Measurements from ENCODE around the gene TCF25.
A peak's percentile ranks its signal among the peaks of the same experiment; 100 is the strongest.

The TCF25 gene

GRCh38 chr16:89890886-89891657 lies 17.7 kb downstream of the TCF25 start:
- TF ChIP-seq CTCF (IDR thresholded peaks at IDR 0.05; ENCODE audit: low read depth, low read length), result no peak
- H3K4me3 ChIP-seq (replicated peaks in 1 of 2; ENCODE audit: low read depth in 2 of 2, low read length in 2 of 2), result no peak overlapping the region
- DNase-seq (ENCODE audit: low read depth in 2 of 2), result peak; percentile 45 to 76

- H3K4me3 ChIP-seq (replicated peaks in 1 of 2; ENCODE audit: low read depth in 2 of 2, low read length in 2 of 2), result no peak overlapping the region
- no peak for TF ChIP-seq CTCF (IDR thresholded peaks at IDR 0.05; ENCODE audit: low read depth, low read length)
Measured at GRCh38 chr16:89892055-89892630, 18.8 kb downstream of the TCF25 start.

GRCh38 chr16:89892635-89893034 lies 19.2 kb downstream of the TCF25 start:
- H3K4me3 ChIP-seq (replicated peaks in 1 of 2; ENCODE audit: low read depth in 2 of 2, low read length in 2 of 2), result no peak overlapping the region
- DNase-seq (ENCODE audit: low read depth in 2 of 2), result no peak
- no peak for TF ChIP-seq CTCF (IDR thresholded peaks at IDR 0.05; ENCODE audit: low read depth, low read length)

More at GRCh38 chr16:89892055-89892630, 18.8 kb downstream of the TCF25 start:
- DNase-seq (ENCODE audit: low read depth in 2 of 2), result no peak

- TF ChIP-seq CTCF (IDR thresholded peaks at IDR 0.05; ENCODE audit: low read depth, low read length), result no peak
- H3K4me3 ChIP-seq (replicated peaks in 1 of 2; ENCODE audit: low read depth in 2 of 2, low read length in 2 of 2), result no peak overlapping the region
- no peak for DNase-seq (ENCODE audit: low read depth in 2 of 2)
Measured at GRCh38 chr16:89893642-89894548, 20.5 kb downstream of the TCF25 start.

- DNase-seq (ENCODE audit: low read depth in 2 of 2), result no peak
- TF ChIP-seq CTCF (IDR thresholded peaks at IDR 0.05; ENCODE audit: low read depth, low read length), result no peak
- H3K4me3 ChIP-seq (replicated peaks in 1 of 2; ENCODE audit: low read depth in 2 of 2, low read length in 2 of 2), result no peak overlapping the region
Measured at GRCh38 chr16:89895482-89896250, 22.3 kb downstream of the TCF25 start.

- no peak for TF ChIP-seq CTCF (IDR thresholded peaks at IDR 0.05; ENCODE audit: low read depth, low read length)
- H3K4me3 ChIP-seq (replicated peaks in 1 of 2; ENCODE audit: low read depth in 2 of 2, low read length in 2 of 2), result no peak overlapping the region
- no peak for DNase-seq (ENCODE audit: low read depth in 2 of 2)
Measured at GRCh38 chr16:89897204-89897603, 23.8 kb downstream of the TCF25 start.
